Motor neuron (in vitro differentiated cells): Measurements from ENCODE around the gene LEMD2. TPM values are rescaled to one million over a fixed set of nuclear protein-coding genes. Genes with fewer than 3 reads are reported as not detected.
A peak's percentile ranks its signal among the peaks of the same experiment; 100 is the strongest.

Source experiments
- ATAC-seq, 8 experiments: fragments of 200-7000 bp; cut with Tn5 transposase; replicated peaks in 6 of 8; 2 replicates each; pipeline ENCODE4 v1.8.0; 2021; ENCODE audit warnings: mild to moderate bottlenecking in 8 of 8, moderate library complexity in 8 of 8
- H3K27ac ChIP-seq, 2 donors: fragments of 250-450 bp; sonication (Bioruptor Pico); 2 replicates each; pipeline ENCODE4 v1.9.0; 2021; ENCODE audit warnings: antibody characterized with exemption in 2 of 2, mild to moderate bottlenecking in 2 of 2, moderate library complexity in 1 of 2
- H3K4me1 ChIP-seq, 2 donors: fragments of 250-450 bp; sonication (Bioruptor Pico); replicated peaks in 1 of 2; 2 replicates each; pipeline ENCODE4 v1.6.1; 2021; ENCODE audit warnings: antibody characterized with exemption in 2 of 2, mild to moderate bottlenecking in 2 of 2, moderate library complexity in 1 of 2
- H3K4me3 ChIP-seq, 5 donors: fragments of 250-450 bp; sonication (Bioruptor Pico); 2 replicates each; pipeline ENCODE4 v1.9.0; 2021; ENCODE audit warnings: antibody characterized with exemption in 5 of 5, mild to moderate bottlenecking in 5 of 5, moderate library complexity in 4 of 5
- WGBS, 10 experiments: fragments of 450-650 bp; shearing (Covaris generic); methylation state at CpG; one replicate each; pipeline ENCODE4 v1.0.0; 2022; 5-methylcytosine and 5-hydroxymethylcytosine counted together
- in situ Hi-C, 9 experiments: fragments of 400-800 bp; cut with MboI; loops; one replicate each; pipeline ENCODE4 v1.15.0; 2021; ENCODE audit warnings: low sequenced_read_pairs in 9 of 9, low pct_unique_long_range_greater_than_20kb in 2 of 9; ENCODE audit not compliant: unreplicated experiment in 9 of 9
- total RNA-seq, 8 experiments: library from RNA; unstranded; fragments of 300-600 nt; gene quantifications; 2 replicates each; pipeline versions ENCODE4 v1.2.3 to v1.2.4, GENCODE V29; 2022

Gene LEMD2
- total RNA-seq, 8 experiments from 2014 or later = 31.1 to 59.4 (median 51.3) TPM

DNA sequence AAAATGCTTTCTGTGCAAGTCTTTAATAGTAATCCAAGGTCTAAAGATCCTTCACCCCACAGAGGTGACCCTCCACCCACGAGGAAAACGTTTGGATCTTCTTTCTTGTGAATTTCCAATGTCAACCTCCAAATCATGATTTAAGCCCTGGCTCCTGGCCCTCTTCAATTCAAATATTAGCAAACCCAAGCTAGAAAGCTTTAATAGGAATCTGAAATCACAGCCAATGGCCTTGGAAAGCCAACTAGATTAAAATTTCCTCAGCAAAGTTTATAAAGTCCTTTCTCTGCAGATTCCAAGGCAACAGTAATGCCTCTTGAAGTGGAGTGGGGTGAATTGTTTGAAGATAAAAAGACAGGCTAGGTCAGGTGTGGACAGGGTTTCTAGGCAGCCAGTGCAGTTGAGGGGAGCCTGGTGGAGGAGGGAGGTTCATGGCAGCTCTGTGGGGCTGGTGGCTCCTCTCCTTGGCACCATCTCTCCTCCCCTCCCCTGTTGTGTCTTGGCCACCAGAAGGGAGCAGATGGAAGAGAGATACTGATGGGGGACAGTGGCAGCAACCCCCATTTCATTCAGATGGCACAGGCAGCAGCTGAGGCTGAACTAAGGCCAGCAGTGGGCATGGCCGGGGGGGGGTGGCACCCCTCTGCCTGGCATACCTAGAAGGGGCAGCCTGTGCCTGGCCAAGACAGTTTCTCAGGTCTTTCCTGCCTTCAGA lies 65.4 kb downstream of the LEMD2 start:
- in situ Hi-C loops = loop anchor here in 1 of 9 experiments (25.0 kb wide), 1 partner anchor 439 kb away; no protein-coding TSS in a partner anchor
- H3K4me1 ChIP-seq = peaks cover 2 to 25% of the 10 kb centered on the region in 2 donors
- no peak overlapping the region for H3K27ac ChIP-seq
- ATAC-seq = peak in 1 of 8 experiments; percentile 56
- H3K4me3 ChIP-seq = no peak overlapping the region
- 0 to 79% (median 23%) methylated on average over 1 to 2 of the region's 3 CpGs for WGBS, 10 experiments

DNA sequence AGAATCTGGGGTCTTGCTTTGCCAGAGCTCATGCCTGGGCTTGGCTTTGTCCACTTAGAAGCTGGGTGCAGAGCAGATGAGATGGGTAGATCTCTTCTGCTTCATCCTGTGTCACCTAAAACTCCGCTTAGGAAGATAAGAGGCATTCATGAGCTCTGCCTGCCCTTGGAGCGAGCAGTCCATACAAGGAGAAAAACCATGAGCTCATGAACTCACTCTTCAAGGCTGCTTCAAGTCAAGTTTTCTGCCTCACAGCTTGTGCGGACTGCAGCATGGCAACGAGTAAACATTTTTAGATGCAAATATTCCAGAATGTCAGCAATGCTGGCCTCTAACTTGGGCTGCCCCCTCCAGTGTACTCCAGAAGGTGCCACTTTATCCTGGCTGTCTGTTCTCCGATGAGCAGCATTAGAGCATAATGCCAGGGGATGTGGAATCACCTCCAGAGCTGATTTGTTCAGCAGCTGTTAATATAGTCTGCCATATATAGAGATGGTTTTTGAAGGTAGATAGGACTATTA lies 66.8 kb downstream of the LEMD2 start:
- H3K4me3 ChIP-seq = no peak overlapping the region
- H3K4me1 ChIP-seq = peaks cover 12 to 30% of the 10 kb centered on the region in 2 donors
- in situ Hi-C loops = loop anchor here in 1 of 9 experiments (25.0 kb wide), 1 partner anchor 440 kb away; no protein-coding TSS in a partner anchor
- WGBS, 10 experiments = 40 to 100% (median 76%) methylated on average over 1 to 5 of the region's 5 CpGs; no CpG with 5 or more reads in 4 of the 10 experiments
- peak in 1 of 8 experiments; percentile 70 for ATAC-seq
- H3K27ac ChIP-seq = no peak overlapping the region

GRCh38 chr6:33721508-33721907 lies 67.4 kb downstream of the LEMD2 start:
- Histone ChIP-seq H3K27ac (no peak overlapping the region), H3K4me3 (no peak overlapping the region), H3K4me1 (peaks cover 12 to 27% of the 10 kb centered on the region in 2 donors)
- in situ Hi-C loops = loop anchor here in 1 of 9 experiments (25.0 kb wide), 1 partner anchor 441 kb away; no protein-coding TSS in a partner anchor
- ATAC-seq = no peak
- WGBS, 10 experiments = 54 to 100% (median 80%) methylated on average over 1 to 5 of the region's 5 CpGs

Other genes with a start within 250 kb of the LEMD2 start
- 10 to 100 TPM in 5 of 8 experiments, 1 to 10 TPM in 3; 6.6 to 24.8 (median 11.1) TPM for gene BAK1, start 208.9 kb downstream of the LEMD2 start, total RNA-seq
- 10 to 100 TPM in 3 of 8 experiments, 1 to 10 TPM in 1, under 1 TPM in 4; 0.11 to 36.3 (median 0.96) TPM for gene ITPR3, start 167.8 kb downstream of the LEMD2 start, total RNA-seq
- 100 to 1,000 TPM in 2 of 8 experiments, 10 to 100 TPM in 6; 53.4 to 130 (median 71.2) TPM for gene UQCC2, start 77.4 kb downstream of the LEMD2 start, total RNA-seq
- 1 to 10 TPM in 2 of 8 experiments, under 1 TPM in 6; 0.11 to 3.7 (median 0.63) TPM for gene IP6K3, start 42.2 kb downstream of the LEMD2 start, total RNA-seq
- gene MLN, start 14.9 kb upstream of the LEMD2 start, total RNA-seq = under 1 TPM in 2 of 8 experiments, not detected in 6; 0.38 to 0.96 TPM